ENCODE results near the gene CDC42BPG. TPM values are rescaled to one million over a fixed set of nuclear protein-coding genes. Genes with fewer than 3 reads are reported as not detected.

Gene CDC42BPG
- total and polyA plus RNA-seq, 2 of the 8 experiments (the other 6 are each of a cell fraction or from before 2014, with no cell fraction given), result 3.7 to 10.6 TPM

- Histone ChIP-seq H3K36me3 (ENCODE audit: control insufficient read depth in 2 of 4, insufficient read depth in 4 of 4, low read length in 3 of 4) (peaks cover 38 to 45% (median 42%) of the 10 kb centered on the region in 4 experiments), H3K27me3 (replicated peaks in 1 of 4; ENCODE audit: control insufficient read depth in 3 of 4, extremely low read depth in 1 of 4, insufficient read depth in 3 of 4, low read length in 3 of 4) (no peaks in the 10 kb centered on the region), H3K9ac (replicated peaks in 1 of 4; ENCODE audit: extremely low read depth in 1 of 4, low read depth in 3 of 4, low read length in 3 of 4) (peak overlapping the region; percentile 48 to 99 (median 93)), H3K9me3 (ENCODE audit: insufficient read depth in 2 of 2, low read depth in 1 of 2, low read length in 1 of 2) (no peaks in the 10 kb centered on the region), H2BK12ac (ENCODE audit: low read depth, low read length) (no peak overlapping the region), H2BK15ac (ENCODE audit: low read length) (no peak overlapping the region), H4K91ac (replicated peaks; ENCODE audit: insufficient read length, low read length) (no peak overlapping the region), H3K4ac (replicated peaks; ENCODE audit: insufficient read length, low read depth, low read length) (no peak overlapping the region), H3K4me1 (replicated peaks in 1 of 4; ENCODE audit: control insufficient read depth in 3 of 4, insufficient read depth in 4 of 4, low read length in 3 of 4) (peaks cover 2 to 6% (median 5%) of the 10 kb centered on the region in 4 experiments; a peak in 5 of 7 replicates), H3K14ac (ENCODE audit: insufficient read length) (no peak overlapping the region), H3K56ac (replicated peaks; ENCODE audit: insufficient read length, low read depth, low read length) (no peak overlapping the region), H4K20me1 (replicated peaks in 1 of 2; ENCODE audit: control insufficient read depth in 1 of 2, insufficient read depth in 2 of 2, low read length in 2 of 2) (peaks cover 30 to 34% of the 10 kb centered on the region in 2 experiments), H3K18ac (ENCODE audit: extremely low read depth, low read length) (no peak overlapping the region), H2BK5ac (ENCODE audit: low read depth, low read length) (0 out of 2 replicates have a peak overlapping the region, but pooled peaks have one; percentile 8), H2AFZ (ENCODE audit: low read length) (no peak overlapping the region), H3K23ac (ENCODE audit: insufficient read length) (no peak overlapping the region), H2AK5ac (ENCODE audit: low read depth, low read length) (no peak overlapping the region), H4K8ac (ENCODE audit: extremely low read depth, insufficient read depth, low read length) (peak overlapping the region; percentile 86), H2BK120ac (replicated peaks; ENCODE audit: low read depth, low read length) (no peak overlapping the region), H3K79me1 (ENCODE audit: low read depth, low read length) (peaks cover 9% of the 10 kb centered on the region), H2BK20ac (ENCODE audit: low read length) (no peak overlapping the region), H4K5ac (ENCODE audit: insufficient read length, low read depth, low read length) (no peak overlapping the region), H3K4me2 (ENCODE audit: insufficient read depth in 1 of 2, low read depth in 2 of 2, low read length in 2 of 2) (peak overlapping the region; percentile 84 to 92), H3K23me2 (ENCODE audit: low read depth, low read length) (peaks cover 9% of the 10 kb centered on the region), H3K27ac (ENCODE audit: low read depth, low read length) (peak overlapping the region; percentile 93), H3K4me3 (ENCODE audit: extremely low read depth in 1 of 4, insufficient read depth in 2 of 4, low read depth in 3 of 4, low read length in 4 of 4) (peak overlapping the region; percentile 69 to 99 (median 95)), H3K79me2 (ENCODE audit: control insufficient read depth in 1 of 2, insufficient read depth in 2 of 2, low read length in 2 of 2) (peaks cover 30 to 49% of the 10 kb centered on the region in 2 experiments)
- POLR2A ChIA-PET (ENCODE audit: partially characterized antibody), result interaction anchor here (0.5 to 29.2 kb wide), 11 partner anchors 10 to 534 kb away, joined by 3 to 1087 read pairs (median 4); partner anchors contain the start of genes PYGM and RASGRP2
- WGBS, 2 experiments (ENCODE audit: extremely low coverage in 1 of 2, insufficient coverage in 1 of 2, insufficient read length in 1 of 2, insufficient replicate concordance in 2 of 2, low coverage in 1 of 2, low lambda C conversion rate in 2 of 2, missing lambda C conversion rate in 1 of 2), result 1% methylated on average over 25 of the region's 98 CpGs; no CpG with 5 or more reads in 1 of the 2 experiments
- no peak for FAIRE-seq
- DNase-seq (ENCODE audit: low read depth in 1 of 2, low spot score in 2 of 2), result peak in 1 of 2 experiments; percentile 80
- CTCF ChIA-PET (ENCODE audit: partially characterized antibody), result interaction anchor here (0.7 to 23.6 kb wide), 5 partner anchors 10 to 71 kb away, joined by 3 to 376 read pairs (median 3); partner anchors contain the start of gene RASGRP2
- TF ChIP-seq YY1 (IDR thresholded peaks at IDR 0.05; ENCODE audit: low read depth, low read length) (no peak), JUND (IDR thresholded peaks at IDR 0.05; ENCODE audit: low read length) (no peak), BRCA1 (IDR thresholded peaks at IDR 0.05; ENCODE audit: low read depth, low read length) (no peak), HDAC2 (IDR thresholded peaks at IDR 0.05; ENCODE audit: borderline replicate concordance in 1 of 2, low read depth in 2 of 2, low read length in 2 of 2) (peak in 1 of 2 experiments; percentile 75; a peak in 1 of 4 replicates), POLR2A (IDR thresholded peaks at IDR 0.05; ENCODE audit: control extremely low read depth in 1 of 2, low read depth in 2 of 2, low read length in 2 of 2) (peak in 1 of 2 experiments; percentile 43; a peak in 1 of 3 replicates), FOSL1 (IDR thresholded peaks at IDR 0.05; ENCODE audit: insufficient read depth, low read depth, low read length) (no peak), CREB1 (IDR thresholded peaks at IDR 0.05) (0 out of 2 replicates have a peak, but pooled peaks have one; percentile 24), PHF8 (conservative IDR thresholded peaks at IDR 0.05; ENCODE audit: low read depth, low read length) (0 out of 2 replicates have a peak, but pooled peaks have one; percentile 20), SAP30 (IDR thresholded peaks at IDR 0.05; ENCODE audit: insufficient read depth, insufficient replicate concordance, low read length) (peak; percentile 76), SP1 (IDR thresholded peaks at IDR 0.05; ENCODE audit: low read depth, low read length) (no peak), EGR1 (IDR thresholded peaks at IDR 0.05; ENCODE audit: borderline replicate concordance, low read depth, low read length) (no peak), MAFK (IDR thresholded peaks at IDR 0.05; ENCODE audit: low read depth, low read length) (no peak)
Measured at GRCh38 chr11:64777449-64778222, 66.8 kb downstream of the CDC42BPG start.
